Activated naive CD8-positive, alpha-beta T cell treated with anti-CD3 and anti-CD28 coated beads, Interleukin-2, amount 50 U/mL, for 24 hours (primary cell): ENCODE data around the gene TMEM167A.

Source experiments
- ATAC-seq: fragments of 150-1000 bp; cut with Tn5 transposase; one replicate; pipeline ENCODE4 v1.10.0; 2021
- DNase-seq: peaks from one replicate; pipeline ENCODE4 v3.0.0; 2021
- H3K27ac Mint-ChIP-seq: one replicate; pipeline ENCODE4 v1.8.0; 2021; ENCODE audit warnings: mild to moderate bottlenecking, mixed read lengths
- H3K27me3 Mint-ChIP-seq: one replicate; pipeline ENCODE4 v1.8.0; 2021; ENCODE audit warnings: mixed read lengths
- H3K36me3 Mint-ChIP-seq: one replicate; pipeline ENCODE4 v1.8.0; 2021; ENCODE audit warnings: low read depth, mixed read lengths
- H3K4me1 Mint-ChIP-seq: one replicate; pipeline ENCODE4 v1.8.0; 2021; ENCODE audit warnings: mixed read lengths
- H3K4me3 Mint-ChIP-seq: one replicate; pipeline ENCODE4 v1.8.0; 2021; ENCODE audit warnings: mild to moderate bottlenecking, moderate library complexity, mixed read lengths
- H3K9me3 Mint-ChIP-seq: one replicate; pipeline ENCODE4 v1.8.0; 2021; ENCODE audit warnings: mixed read lengths

Gene TMEM167A

GRCh38 chr5:83035373-83036100 lies 41.7 kb downstream of the TMEM167A start:
- ATAC-seq (no peak), DNase-seq (no peak)
- H3K9me3 Mint-ChIP-seq, result no peaks in the 10 kb centered on the region
- no peaks in the 10 kb centered on the region for H3K36me3 Mint-ChIP-seq
- H3K4me1 Mint-ChIP-seq, result peaks cover 7% of the 10 kb centered on the region
- H3K27me3 Mint-ChIP-seq, result peaks cover 1% of the 10 kb centered on the region
- H3K27ac Mint-ChIP-seq, result no peak overlapping the region
- H3K4me3 Mint-ChIP-seq, result no peak overlapping the region

GRCh38 chr5:83034528-83035207 lies 42.5 kb downstream of the TMEM167A start:
- H3K9me3 Mint-ChIP-seq, result no peaks in the 10 kb centered on the region
- H3K4me3 Mint-ChIP-seq, result no peak overlapping the region
- DNase-seq, result no peak
- H3K4me1 Mint-ChIP-seq, result peaks cover 7% of the 10 kb centered on the region
- peaks cover 1% of the 10 kb centered on the region for H3K27me3 Mint-ChIP-seq
- no peak overlapping the region for H3K27ac Mint-ChIP-seq
- no peaks in the 10 kb centered on the region for H3K36me3 Mint-ChIP-seq
- no peak for ATAC-seq

- H3K9me3 Mint-ChIP-seq, result no peaks in the 10 kb centered on the region
- H3K27me3 Mint-ChIP-seq, result peaks cover 1% of the 10 kb centered on the region
- peaks cover 7% of the 10 kb centered on the region for H3K4me1 Mint-ChIP-seq
- H3K4me3 Mint-ChIP-seq, result no peak overlapping the region
- H3K36me3 Mint-ChIP-seq, result no peaks in the 10 kb centered on the region
- ATAC-seq (no peak), DNase-seq (no peak)
- no peak overlapping the region for H3K27ac Mint-ChIP-seq
These were observed 43.2 kb downstream of the TMEM167A start for GRCh38 chr5:83034036-83034435.

GRCh38 chr5:83031381-83031780 lies 45.8 kb downstream of the TMEM167A start:
- no peak for ATAC-seq
- no peaks in the 10 kb centered on the region for H3K27me3 Mint-ChIP-seq
- H3K4me1 Mint-ChIP-seq, result peaks cover 4% of the 10 kb centered on the region
- no peaks in the 10 kb centered on the region for H3K36me3 Mint-ChIP-seq
- no peak overlapping the region for H3K4me3 Mint-ChIP-seq
- H3K9me3 Mint-ChIP-seq, result no peaks in the 10 kb centered on the region
- no peak for DNase-seq
- no peak overlapping the region for H3K27ac Mint-ChIP-seq

- Mint-ChIP-seq H3K27me3 (no peaks in the 10 kb centered on the region), H3K27ac (no peak overlapping the region), H3K9me3 (no peaks in the 10 kb centered on the region), H3K4me1 (peaks cover 4% of the 10 kb centered on the region), H3K36me3 (no peaks in the 10 kb centered on the region), H3K4me3 (no peak overlapping the region)
- ATAC-seq, result no peak
- DNase-seq, result no peak
These were observed 47.3 kb downstream of the TMEM167A start for GRCh38 chr5:83029912-83030311.

- peaks cover 4% of the 10 kb centered on the region for H3K4me1 Mint-ChIP-seq
- DNase-seq, result no peak
- no peaks in the 10 kb centered on the region for H3K27me3 Mint-ChIP-seq
- no peak overlapping the region for H3K4me3 Mint-ChIP-seq
- ATAC-seq, result no peak
- no peak overlapping the region for H3K27ac Mint-ChIP-seq
- H3K9me3 Mint-ChIP-seq, result no peaks in the 10 kb centered on the region
- no peaks in the 10 kb centered on the region for H3K36me3 Mint-ChIP-seq
These were observed 50.1 kb downstream of the TMEM167A start for GRCh38 chr5:83026930-83027687.

GRCh38 chr5:83026516-83026915 lies 50.7 kb downstream of the TMEM167A start:
- ATAC-seq (no peak), DNase-seq (no peak)
- H3K27me3 Mint-ChIP-seq, result no peaks in the 10 kb centered on the region
- H3K4me1 Mint-ChIP-seq, result peaks cover 4% of the 10 kb centered on the region
- H3K27ac Mint-ChIP-seq, result no peak overlapping the region
- no peak overlapping the region for H3K4me3 Mint-ChIP-seq
- H3K9me3 Mint-ChIP-seq, result no peaks in the 10 kb centered on the region
- no peaks in the 10 kb centered on the region for H3K36me3 Mint-ChIP-seq

GRCh38 chr5:83025690-83026478 lies 51.3 kb downstream of the TMEM167A start:
- H3K36me3 Mint-ChIP-seq, result no peaks in the 10 kb centered on the region
- H3K4me3 Mint-ChIP-seq, result no peak overlapping the region
- DNase-seq, result no peak
- ATAC-seq, result no peak
- no peak overlapping the region for H3K27ac Mint-ChIP-seq
- no peaks in the 10 kb centered on the region for H3K9me3 Mint-ChIP-seq
- peaks cover 4% of the 10 kb centered on the region for H3K4me1 Mint-ChIP-seq
- H3K27me3 Mint-ChIP-seq, result no peaks in the 10 kb centered on the region

- no peaks in the 10 kb centered on the region for H3K27me3 Mint-ChIP-seq
- DNase-seq, result no peak
- peaks cover 4% of the 10 kb centered on the region for H3K4me1 Mint-ChIP-seq
These were observed 54.9 kb downstream of the TMEM167A start for GRCh38 chr5:83022334-83022733.

GRCh38 chr5:83015676-83016075 lies 61.5 kb downstream of the TMEM167A start:
- Mint-ChIP-seq H3K9me3 (peaks cover 9% of the 10 kb centered on the region), H3K4me3 (no peak overlapping the region), H3K36me3 (no peaks in the 10 kb centered on the region)

More at GRCh38 chr5:83022334-83022733, 54.9 kb downstream of the TMEM167A start:
- no peaks in the 10 kb centered on the region for H3K36me3 Mint-ChIP-seq
- H3K9me3 Mint-ChIP-seq, result peaks cover 5% of the 10 kb centered on the region
- no peak for ATAC-seq
- H3K4me3 Mint-ChIP-seq, result no peak overlapping the region
- H3K27ac Mint-ChIP-seq, result no peak overlapping the region

GRCh38 chr5:83011985-83012384 lies 65.2 kb downstream of the TMEM167A start:
- H3K9me3 Mint-ChIP-seq, result peaks cover 4% of the 10 kb centered on the region
- no peaks in the 10 kb centered on the region for H3K4me1 Mint-ChIP-seq
- no peak overlapping the region for H3K27ac Mint-ChIP-seq
- no peaks in the 10 kb centered on the region for H3K36me3 Mint-ChIP-seq
- no peak overlapping the region for H3K4me3 Mint-ChIP-seq
- ATAC-seq (peak; percentile 59), DNase-seq (no peak)
- H3K27me3 Mint-ChIP-seq, result no peaks in the 10 kb centered on the region

More at GRCh38 chr5:83015676-83016075, 61.5 kb downstream of the TMEM167A start:
- no peak for ATAC-seq
- Mint-ChIP-seq H3K4me1 (no peaks in the 10 kb centered on the region), H3K27me3 (no peaks in the 10 kb centered on the region), H3K27ac (no peak overlapping the region)
- DNase-seq, result no peak

- no peak overlapping the region for H3K27ac Mint-ChIP-seq
- H3K9me3 Mint-ChIP-seq, result peaks cover 4% of the 10 kb centered on the region
- no peaks in the 10 kb centered on the region for H3K36me3 Mint-ChIP-seq
- DNase-seq (no peak), ATAC-seq (no peak)
- no peak overlapping the region for H3K4me3 Mint-ChIP-seq
- no peaks in the 10 kb centered on the region for H3K4me1 Mint-ChIP-seq
- peaks cover 2% of the 10 kb centered on the region for H3K27me3 Mint-ChIP-seq
These were observed 67.8 kb downstream of the TMEM167A start for GRCh38 chr5:83009408-83009807.

GRCh38 chr5:83007755-83008154 lies 69.4 kb downstream of the TMEM167A start:
- DNase-seq (no peak), ATAC-seq (no peak)
- peaks cover 4% of the 10 kb centered on the region for H3K9me3 Mint-ChIP-seq
- peaks cover 2% of the 10 kb centered on the region for H3K27me3 Mint-ChIP-seq
- no peaks in the 10 kb centered on the region for H3K36me3 Mint-ChIP-seq
- no peaks in the 10 kb centered on the region for H3K4me1 Mint-ChIP-seq
- no peak overlapping the region for H3K27ac Mint-ChIP-seq
- no peak overlapping the region for H3K4me3 Mint-ChIP-seq

GRCh38 chr5:83006683-83007283 lies 70.4 kb downstream of the TMEM167A start:
- H3K4me3 Mint-ChIP-seq, result no peak overlapping the region
- H3K27me3 Mint-ChIP-seq, result peaks cover 2% of the 10 kb centered on the region
- no peak overlapping the region for H3K27ac Mint-ChIP-seq
- H3K9me3 Mint-ChIP-seq, result peaks cover 4% of the 10 kb centered on the region
- no peaks in the 10 kb centered on the region for H3K36me3 Mint-ChIP-seq
- H3K4me1 Mint-ChIP-seq, result no peaks in the 10 kb centered on the region
- no peak for DNase-seq
- ATAC-seq, result no peak
